ENCODE measurements around the gene GLUL.

DNA sequence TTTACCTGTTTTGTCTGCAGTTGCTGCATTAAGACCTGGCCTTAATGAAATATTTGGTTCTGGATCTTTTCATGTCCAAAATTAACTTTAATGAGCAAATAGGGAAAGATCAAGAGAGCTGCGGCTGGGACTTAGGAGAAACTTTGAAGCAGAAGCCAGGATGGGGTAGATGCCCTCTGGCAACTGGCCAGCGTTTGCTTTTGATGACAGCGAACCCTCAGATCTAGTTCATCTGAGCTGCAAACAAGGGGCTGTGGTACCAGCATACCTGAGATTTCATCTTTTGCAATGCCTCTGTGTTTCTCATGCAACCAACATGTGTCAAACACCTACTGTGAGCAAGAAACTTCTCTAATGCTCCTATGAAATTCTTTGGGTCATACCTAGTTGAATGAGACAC lies 21.9 kb upstream of the GLUL start:
- TF ChIP-seq, protein P1, sequence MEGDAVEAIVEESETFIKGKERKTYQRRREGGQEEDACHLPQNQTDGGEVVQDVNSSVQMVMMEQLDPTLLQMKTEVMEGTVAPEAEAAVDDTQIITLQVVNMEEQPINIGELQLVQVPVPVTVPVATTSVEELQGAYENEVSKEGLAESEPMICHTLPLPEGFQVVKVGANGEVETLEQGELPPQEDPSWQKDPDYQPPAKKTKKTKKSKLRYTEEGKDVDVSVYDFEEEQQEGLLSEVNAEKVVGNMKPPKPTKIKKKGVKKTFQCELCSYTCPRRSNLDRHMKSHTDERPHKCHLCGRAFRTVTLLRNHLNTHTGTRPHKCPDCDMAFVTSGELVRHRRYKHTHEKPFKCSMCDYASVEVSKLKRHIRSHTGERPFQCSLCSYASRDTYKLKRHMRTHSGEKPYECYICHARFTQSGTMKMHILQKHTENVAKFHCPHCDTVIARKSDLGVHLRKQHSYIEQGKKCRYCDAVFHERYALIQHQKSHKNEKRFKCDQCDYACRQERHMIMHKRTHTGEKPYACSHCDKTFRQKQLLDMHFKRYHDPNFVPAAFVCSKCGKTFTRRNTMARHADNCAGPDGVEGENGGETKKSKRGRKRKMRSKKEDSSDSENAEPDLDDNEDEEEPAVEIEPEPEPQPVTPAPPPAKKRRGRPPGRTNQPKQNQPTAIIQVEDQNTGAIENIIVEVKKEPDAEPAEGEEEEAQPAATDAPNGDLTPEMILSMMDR (IDR thresholded peaks at IDR 0.05), result no peak
- no peak for TF ChIP-seq POLR2A (IDR thresholded peaks at IDR 0.05)
